Spleen (tissue), 7 donors: ENCODE data around the gene KCNF1.

Experiments used
- POLR2A ChIP-seq, 3 donors: fragments of 450-650 bp; IDR thresholded peaks; one replicate each; pipeline ENCODE4 v1.5.1; 2017; ENCODE audit warnings: antibody characterized with exemption in 3 of 3, mild to moderate bottlenecking in 1 of 3
- POLR2AphosphoS5 ChIP-seq, 3 donors: sonication (generic); formaldehyde crosslinking; IDR thresholded peaks; one replicate each; pipeline ENCODE4 v1.5.1; 2017; ENCODE audit warnings: antibody characterized with exemption in 3 of 3
- TF ChIP-seq, protein P1 (sequence below), 11 experiments: fragments of 200-600 bp in 7 of 11; fragments of 450-650 bp in 4 of 11; sonication (generic) in 4 of 11; IDR thresholded peaks in 8 of 11; conservative IDR thresholded peaks in 3 of 11; 1 replicate in 7 of 11; 2 replicates in 4 of 11; pipeline versions ENCODE4 v1.4.0 to v1.8.0; 2016 to 2021; ENCODE audit warnings: antibody characterized with exemption in 11 of 11, inconsistent platforms in 4 of 11, mild to moderate bottlenecking in 1 of 11
- donor health status: DM: no; HTN: no; CAD: no; lungs with moderate emphysema.
- donor health status: DM: no; HTN: no; CAD: no.
- donor health status: DM: no; HTN: no; CAD: no.

DNA sequence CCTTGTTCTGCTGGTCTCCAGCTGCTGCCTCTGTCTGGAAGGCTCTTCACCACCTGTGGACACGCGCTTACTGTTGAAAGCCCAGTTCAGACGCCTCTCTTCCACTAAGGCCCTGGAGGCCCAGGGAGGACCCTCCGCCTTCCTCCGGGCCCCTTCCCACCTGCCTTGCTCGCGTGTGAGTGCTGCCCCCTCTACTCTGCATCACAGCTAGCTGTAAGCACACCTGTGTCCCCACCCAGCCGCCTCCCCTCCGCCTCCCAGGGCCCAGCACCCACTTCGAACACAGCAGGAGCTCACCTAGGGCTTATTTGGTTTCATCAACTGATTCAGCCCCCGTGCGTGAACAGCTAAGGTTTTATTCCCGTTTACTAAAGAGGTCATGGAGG lies 49.7 kb downstream of the KCNF1 start:
- TF ChIP-seq, protein P1, sequence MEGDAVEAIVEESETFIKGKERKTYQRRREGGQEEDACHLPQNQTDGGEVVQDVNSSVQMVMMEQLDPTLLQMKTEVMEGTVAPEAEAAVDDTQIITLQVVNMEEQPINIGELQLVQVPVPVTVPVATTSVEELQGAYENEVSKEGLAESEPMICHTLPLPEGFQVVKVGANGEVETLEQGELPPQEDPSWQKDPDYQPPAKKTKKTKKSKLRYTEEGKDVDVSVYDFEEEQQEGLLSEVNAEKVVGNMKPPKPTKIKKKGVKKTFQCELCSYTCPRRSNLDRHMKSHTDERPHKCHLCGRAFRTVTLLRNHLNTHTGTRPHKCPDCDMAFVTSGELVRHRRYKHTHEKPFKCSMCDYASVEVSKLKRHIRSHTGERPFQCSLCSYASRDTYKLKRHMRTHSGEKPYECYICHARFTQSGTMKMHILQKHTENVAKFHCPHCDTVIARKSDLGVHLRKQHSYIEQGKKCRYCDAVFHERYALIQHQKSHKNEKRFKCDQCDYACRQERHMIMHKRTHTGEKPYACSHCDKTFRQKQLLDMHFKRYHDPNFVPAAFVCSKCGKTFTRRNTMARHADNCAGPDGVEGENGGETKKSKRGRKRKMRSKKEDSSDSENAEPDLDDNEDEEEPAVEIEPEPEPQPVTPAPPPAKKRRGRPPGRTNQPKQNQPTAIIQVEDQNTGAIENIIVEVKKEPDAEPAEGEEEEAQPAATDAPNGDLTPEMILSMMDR (IDR thresholded peaks at IDR 0.05 in 8 of 11, conservative IDR thresholded peaks at IDR 0.05 in 3 of 11): no peak
- TF ChIP-seq POLR2A (IDR thresholded peaks at IDR 0.05) (no peak), POLR2AphosphoS5 (IDR thresholded peaks at IDR 0.05) (no peak)
